Measurements from ENCODE around the gene TOB1.
"Not testable (repeated sequence)": the region's sequence is repeated elsewhere in the genome, so short reads cannot be mapped to it uniquely, and the experiment has no call there.

Gene TOB1

DNA sequence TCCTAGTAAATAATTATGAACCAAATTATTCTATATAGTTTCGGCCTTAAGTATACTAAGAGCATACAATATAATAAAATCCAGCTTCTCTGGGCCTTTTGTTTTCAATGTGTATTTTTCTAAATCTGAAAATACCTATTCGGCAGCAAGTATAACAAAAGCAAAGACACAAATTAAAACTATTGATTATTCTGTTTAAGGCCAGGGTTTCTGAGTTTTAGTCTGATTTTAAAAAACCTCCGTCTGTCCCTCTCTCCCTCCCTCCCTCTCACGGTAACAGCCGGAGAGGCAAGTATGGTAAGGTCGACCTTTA lies 1.5 kb downstream of the TOB1 start:
- peak overlapping the region; percentile 55 for H3K4me3 ChIP-seq (replicated peaks; ENCODE audit: low read depth, low read length)
- no peak for DNase-seq (ENCODE audit: extremely low read depth, low read depth)
- TF ChIP-seq, protein P1, sequence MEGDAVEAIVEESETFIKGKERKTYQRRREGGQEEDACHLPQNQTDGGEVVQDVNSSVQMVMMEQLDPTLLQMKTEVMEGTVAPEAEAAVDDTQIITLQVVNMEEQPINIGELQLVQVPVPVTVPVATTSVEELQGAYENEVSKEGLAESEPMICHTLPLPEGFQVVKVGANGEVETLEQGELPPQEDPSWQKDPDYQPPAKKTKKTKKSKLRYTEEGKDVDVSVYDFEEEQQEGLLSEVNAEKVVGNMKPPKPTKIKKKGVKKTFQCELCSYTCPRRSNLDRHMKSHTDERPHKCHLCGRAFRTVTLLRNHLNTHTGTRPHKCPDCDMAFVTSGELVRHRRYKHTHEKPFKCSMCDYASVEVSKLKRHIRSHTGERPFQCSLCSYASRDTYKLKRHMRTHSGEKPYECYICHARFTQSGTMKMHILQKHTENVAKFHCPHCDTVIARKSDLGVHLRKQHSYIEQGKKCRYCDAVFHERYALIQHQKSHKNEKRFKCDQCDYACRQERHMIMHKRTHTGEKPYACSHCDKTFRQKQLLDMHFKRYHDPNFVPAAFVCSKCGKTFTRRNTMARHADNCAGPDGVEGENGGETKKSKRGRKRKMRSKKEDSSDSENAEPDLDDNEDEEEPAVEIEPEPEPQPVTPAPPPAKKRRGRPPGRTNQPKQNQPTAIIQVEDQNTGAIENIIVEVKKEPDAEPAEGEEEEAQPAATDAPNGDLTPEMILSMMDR (IDR thresholded peaks at IDR 0.05; ENCODE audit: low read depth, low read length, missing control alignments), result no peak

DNA sequence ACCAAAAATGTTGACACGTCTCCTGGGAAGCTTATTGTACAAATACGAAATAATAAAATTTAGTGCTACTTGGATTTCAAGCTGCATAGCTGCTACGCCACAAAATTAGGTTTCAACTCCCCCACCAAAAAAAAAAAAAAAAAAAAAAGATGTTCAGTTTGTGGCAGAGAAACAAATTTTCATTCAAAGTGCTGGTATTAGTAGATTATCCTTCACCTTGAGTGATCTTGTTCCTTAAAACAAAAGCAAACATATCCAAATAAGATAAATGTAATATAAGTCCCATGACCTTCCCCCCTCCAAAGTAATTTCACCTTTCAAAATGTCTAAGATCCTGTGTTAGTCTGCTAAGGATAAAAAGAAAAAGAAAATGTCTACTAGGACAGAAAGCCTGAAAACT lies 2.2 kb downstream of the TOB1 start:
- H3K4me3 ChIP-seq (replicated peaks; ENCODE audit: low read depth, low read length), result peak overlapping the region; percentile 55

DNA sequence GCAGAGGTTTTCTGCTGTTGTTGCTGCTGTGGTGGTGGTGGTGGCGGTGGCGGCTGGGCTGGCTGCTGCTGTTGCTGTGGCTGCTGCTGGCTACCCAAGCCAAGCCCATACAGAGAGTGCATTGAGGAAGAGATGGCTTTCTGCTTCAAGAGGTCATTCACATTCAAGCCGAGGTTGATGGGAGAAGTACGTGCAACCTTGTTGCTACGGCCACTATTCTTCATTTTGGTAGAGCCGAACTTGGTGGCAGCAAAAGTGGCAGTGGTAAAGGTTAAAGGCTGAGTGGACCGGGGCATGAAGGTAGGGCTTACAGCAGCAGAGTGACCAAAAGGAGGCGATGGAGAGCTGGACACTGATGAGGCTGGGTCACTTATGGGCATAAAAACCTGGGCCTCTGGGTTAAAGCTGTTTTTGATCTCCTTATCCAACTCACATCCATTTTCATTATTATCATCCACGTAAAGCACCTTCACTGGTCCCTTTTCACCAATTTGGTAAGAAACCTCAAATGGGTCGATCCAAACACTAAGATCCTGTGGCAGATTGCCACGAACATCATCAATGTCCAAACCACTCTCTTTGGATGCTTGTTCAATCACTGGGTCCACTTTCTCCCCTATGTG lies 2.8 kb downstream of the TOB1 start:
- DNase-seq (ENCODE audit: extremely low read depth, low read depth), result no peak
- TF ChIP-seq, protein P1 (IDR thresholded peaks at IDR 0.05; ENCODE audit: low read depth, low read length, missing control alignments), result peak; percentile 60
- H3K4me3 ChIP-seq (replicated peaks; ENCODE audit: low read depth, low read length), result peak overlapping the region; percentile 55

More for the DNA sequence above, 2.2 kb downstream of the TOB1 start:
- no peak for DNase-seq (ENCODE audit: extremely low read depth, low read depth)
- TF ChIP-seq, protein P1 (IDR thresholded peaks at IDR 0.05; ENCODE audit: low read depth, low read length, missing control alignments), result no peak

DNA sequence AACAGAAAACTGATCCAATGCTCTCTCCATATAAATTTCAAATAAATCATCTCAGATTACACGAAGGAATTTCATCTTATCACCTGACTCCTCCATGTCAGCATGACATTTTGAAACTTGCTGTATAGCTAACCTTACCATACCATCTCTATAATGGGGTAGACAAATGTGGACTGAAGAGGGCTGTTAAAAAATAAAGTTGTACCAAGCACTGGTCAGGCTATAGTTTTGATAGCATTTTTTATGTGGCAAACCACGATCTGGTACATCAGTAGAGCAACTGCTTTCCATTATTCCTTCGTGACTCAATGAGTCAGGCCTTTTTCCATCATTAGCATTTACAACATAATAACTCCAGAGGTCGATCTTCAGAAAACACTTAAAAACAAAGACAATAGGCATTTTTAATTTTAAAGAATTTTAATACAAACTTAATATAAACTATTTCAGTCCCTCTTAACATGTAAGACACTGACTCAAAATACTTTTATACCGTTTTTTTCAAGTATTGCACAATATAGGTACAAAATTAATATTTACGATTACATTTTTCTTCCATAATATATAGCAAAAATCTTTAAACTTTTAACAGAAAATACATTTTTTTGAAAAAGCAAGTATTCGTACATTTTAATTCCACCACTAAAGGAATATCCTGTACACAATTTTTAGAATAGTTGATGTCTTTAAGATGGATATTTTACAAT lies 4.2 kb downstream of the TOB1 start:
- no peak overlapping the region for H3K4me3 ChIP-seq (replicated peaks; ENCODE audit: low read depth, low read length)
- TF ChIP-seq, protein P1 (IDR thresholded peaks at IDR 0.05; ENCODE audit: low read depth, low read length, missing control alignments), result no peak
- DNase-seq (ENCODE audit: extremely low read depth, low read depth), result no peak

DNA sequence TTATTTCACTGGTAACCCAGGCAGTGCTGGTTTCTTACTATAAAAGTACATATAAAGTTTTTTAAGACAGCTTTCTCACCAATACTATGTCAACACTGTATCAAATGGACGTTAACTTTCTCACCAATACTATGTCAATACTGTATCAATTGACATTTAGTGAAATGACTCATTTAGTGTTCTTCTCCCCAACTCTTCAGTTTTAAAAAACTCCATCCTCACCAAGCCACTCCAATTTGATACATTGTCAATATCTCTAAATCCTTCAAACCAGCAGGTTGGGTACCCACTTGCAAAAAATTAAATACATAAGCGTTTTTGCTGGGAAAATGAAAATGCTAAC lies 4.8 kb downstream of the TOB1 start:
- TF ChIP-seq, protein P1 (IDR thresholded peaks at IDR 0.05; ENCODE audit: low read depth, low read length, missing control alignments), result no peak

DNA sequence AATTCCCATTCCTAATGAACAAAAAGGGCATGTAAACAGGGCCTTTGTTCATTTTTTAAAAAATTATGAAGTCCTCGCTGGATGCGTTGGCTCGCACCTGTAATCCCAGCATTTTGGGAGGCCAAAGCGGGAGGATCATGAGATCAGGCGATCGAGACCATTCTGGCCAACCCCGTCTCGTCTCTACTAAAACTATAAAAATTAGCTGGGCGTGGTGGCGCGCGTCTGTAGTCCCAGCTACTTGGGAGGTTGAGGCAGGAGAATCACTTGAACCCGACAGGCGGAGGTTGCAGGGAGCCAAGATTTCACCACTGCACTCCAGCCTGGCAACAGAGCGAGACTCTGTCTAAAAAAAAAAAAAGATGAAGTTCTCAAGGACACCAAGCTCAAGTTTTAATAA lies 6.4 kb downstream of the TOB1 start:
- not testable (repeated sequence) for DNase-seq (ENCODE audit: extremely low read depth, low read depth); H3K4me3 ChIP-seq (replicated peaks; ENCODE audit: low read depth, low read length)

More for the DNA sequence above, 4.8 kb downstream of the TOB1 start:
- no peak for DNase-seq (ENCODE audit: extremely low read depth, low read depth)
- no peak overlapping the region for H3K4me3 ChIP-seq (replicated peaks; ENCODE audit: low read depth, low read length)

DNA sequence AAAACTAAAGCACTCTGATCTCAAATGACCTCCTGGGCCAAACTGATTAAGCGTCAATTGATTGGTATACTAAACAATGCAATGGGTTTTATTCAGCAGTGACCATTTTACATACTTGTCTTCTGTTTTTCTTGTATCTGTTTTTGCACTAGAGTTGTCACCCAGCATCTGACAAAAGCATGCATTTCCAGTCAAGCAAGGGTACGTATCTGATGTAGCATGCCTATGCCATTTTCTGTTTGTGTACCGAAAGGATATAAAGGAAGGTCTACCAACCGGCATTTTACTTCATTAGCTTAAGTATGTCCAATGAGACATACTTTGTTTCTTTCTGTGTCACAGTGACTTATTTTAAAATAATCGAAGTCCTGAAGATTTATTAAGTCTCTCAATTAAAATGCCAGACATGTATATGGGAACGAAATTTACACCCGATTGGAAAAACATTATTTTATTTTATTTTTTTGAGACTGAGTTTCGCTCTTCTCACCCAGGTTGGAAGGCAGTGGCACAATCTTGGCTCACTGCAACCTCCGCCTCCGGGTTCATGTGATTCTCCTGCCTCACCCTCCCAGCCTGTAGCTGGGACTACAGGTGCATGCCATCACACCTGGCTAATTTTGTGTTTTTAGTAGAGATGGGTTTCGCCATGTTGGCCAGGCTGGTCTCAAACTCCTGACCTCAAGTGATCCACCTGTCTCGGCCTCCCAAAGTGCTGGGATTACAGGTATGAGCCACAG lies 7.5 kb downstream of the TOB1 start:
- no peak for DNase-seq (ENCODE audit: extremely low read depth, low read depth)
- TF ChIP-seq, protein P1 (IDR thresholded peaks at IDR 0.05; ENCODE audit: low read depth, low read length, missing control alignments), result no peak
- H3K4me3 ChIP-seq (replicated peaks; ENCODE audit: low read depth, low read length), result no peak overlapping the region
